Lower lobe of right lung (tissue), 2 donors: ENCODE measurements around the gene SMIM24. TPM values are rescaled to one million over a fixed set of nuclear protein-coding genes. Genes with fewer than 3 reads are reported as not detected.
A peak's percentile ranks its signal among the peaks of the same experiment; 100 is the strongest.

ENCODE experiments used
- ATAC-seq, 2 donors: fragments of 200-7000 bp; cut with Tn5 transposase; one replicate each; pipeline ENCODE4 v1.9.1; 2020 to 2022; ENCODE audit warnings: mild to moderate bottlenecking in 2 of 2, moderate library complexity in 2 of 2
- DNase-seq: peaks from one replicate; pipeline ENCODE4 v3.0.0-alpha.2; 2020
- H3K27ac ChIP-seq: fragments of 200-600 bp; one replicate; pipeline ENCODE4 v1.8.0; 2022
- H3K27me3 ChIP-seq: fragments of 200-600 bp; one replicate; pipeline ENCODE4 v1.8.0; 2022; ENCODE audit warnings: low read depth
- H3K36me3 ChIP-seq: fragments of 200-600 bp; one replicate; pipeline ENCODE4 v1.8.0; 2022; ENCODE audit warnings: mild to moderate bottlenecking
- H3K4me1 ChIP-seq: fragments of 200-600 bp; one replicate; pipeline ENCODE4 v1.8.0; 2022
- H3K4me3 ChIP-seq: fragments of 200-600 bp; one replicate; pipeline ENCODE4 v1.8.0; 2022; ENCODE audit warnings: mild to moderate bottlenecking
- H3K9me3 ChIP-seq: fragments of 200-600 bp; one replicate; pipeline ENCODE4 v1.8.0; 2022
- CTCF ChIP-seq: fragments of 200-600 bp; IDR thresholded peaks from one replicate; pipeline ENCODE4 v1.8.0; 2022; ENCODE audit warnings: antibody characterized with exemption, mild to moderate bottlenecking
- intact Hi-C: fragments of 100-400 bp; cut with DNase I; formaldehyde crosslinking; loops from one replicate; pipeline ENCODE4 v1.11.0; 2022
- total RNA-seq: library from RNA; stranded (reverse); fragmentation: NEBNext Ultra II Directional; extraction: Animal tissue kit (Norgen Biotek cat#: 25700); gene quantifications from one replicate; pipeline ENCODE4 v1.2.1, GENCODE V29; 2021
- donor health status: DM: no; HTN: yes; CAD: no; lungs with severe emphysema.

The SMIM24 gene
- total RNA-seq, 1 donor from 2014 or later: not detected

- intact Hi-C loops: no loop called here
- H3K27ac ChIP-seq: peak overlapping the region; percentile 27
- TF ChIP-seq CTCF: no peak
- H3K4me1 ChIP-seq: peaks cover 32% of the 10 kb centered on the region
- peaks cover 84% of the 10 kb centered on the region for H3K36me3 ChIP-seq
- DNase-seq (no peak), ATAC-seq (no peak)
- no peaks in the 10 kb centered on the region for H3K27me3 ChIP-seq
- H3K4me3 ChIP-seq: no peak overlapping the region
- H3K9me3 ChIP-seq: no peaks in the 10 kb centered on the region
Observed at GRCh38 chr19:3444695-3445234, 35.6 kb downstream of the SMIM24 start.

GRCh38 chr19:3443840-3444694, 36.3 kb downstream of the SMIM24 start:
- H3K9me3 ChIP-seq: no peaks in the 10 kb centered on the region
- H3K4me1 ChIP-seq: peaks cover 32% of the 10 kb centered on the region
- peak; percentile 62 for DNase-seq
- H3K27me3 ChIP-seq: no peaks in the 10 kb centered on the region
- peak; percentile 34 to 53 for ATAC-seq
- intact Hi-C loops: no loop called here
- TF ChIP-seq CTCF: no peak
- peaks cover 80% of the 10 kb centered on the region for H3K36me3 ChIP-seq
- no peak overlapping the region for H3K4me3 ChIP-seq
- H3K27ac ChIP-seq: peak overlapping the region; percentile 66

- no peak for DNase-seq
- no peak for ATAC-seq
- Histone ChIP-seq H3K27me3 (no peaks in the 10 kb centered on the region), H3K36me3 (peaks cover 80% of the 10 kb centered on the region), H3K4me1 (peaks cover 32% of the 10 kb centered on the region), H3K9me3 (no peaks in the 10 kb centered on the region), H3K27ac (peak overlapping the region; percentile 66), H3K4me3 (no peak overlapping the region)
- intact Hi-C loops: no loop called here
- TF ChIP-seq CTCF: no peak
Observed at GRCh38 chr19:3442487-3443071, 37.7 kb downstream of the SMIM24 start.

GRCh38 chr19:3441986-3442329, 38.4 kb downstream of the SMIM24 start:
- intact Hi-C loops: no loop called here
- peaks cover 79% of the 10 kb centered on the region for H3K36me3 ChIP-seq
- no peak for TF ChIP-seq CTCF
- no peaks in the 10 kb centered on the region for H3K27me3 ChIP-seq
- H3K4me3 ChIP-seq: no peak overlapping the region
- H3K4me1 ChIP-seq: peaks cover 32% of the 10 kb centered on the region
- H3K27ac ChIP-seq: no peak overlapping the region
- ATAC-seq (no peak), DNase-seq (no peak)
- no peaks in the 10 kb centered on the region for H3K9me3 ChIP-seq

GRCh38 chr19:3441089-3441985, 39.0 kb downstream of the SMIM24 start:
- H3K4me1 ChIP-seq: peaks cover 32% of the 10 kb centered on the region
- no peak for DNase-seq
- no peak overlapping the region for H3K4me3 ChIP-seq
- no peak for TF ChIP-seq CTCF
- intact Hi-C loops: no loop called here
- no peaks in the 10 kb centered on the region for H3K27me3 ChIP-seq
- peaks cover 79% of the 10 kb centered on the region for H3K36me3 ChIP-seq
- ATAC-seq: no peak
- H3K9me3 ChIP-seq: no peaks in the 10 kb centered on the region
- no peak overlapping the region for H3K27ac ChIP-seq
